PC-9 (cell line): Measurements from ENCODE around the gene MITF.

ENCODE experiments used
- EZH2 ChIP-seq: fragments of 200-600 bp; sonication (generic); IDR thresholded peaks from 2 replicates; pipeline ENCODE4 v1.8.0; 2017; ENCODE audit warnings: antibody characterized with exemption, low read depth
- TF ChIP-seq, protein P1 (sequence below): fragments of 200-600 bp; sonication (generic); conservative IDR thresholded peaks from 2 replicates; pipeline ENCODE4 v1.6.1; 2017; ENCODE audit warnings: mixed run types, antibody characterized with exemption, mild to moderate bottlenecking, moderate library complexity

DNA sequence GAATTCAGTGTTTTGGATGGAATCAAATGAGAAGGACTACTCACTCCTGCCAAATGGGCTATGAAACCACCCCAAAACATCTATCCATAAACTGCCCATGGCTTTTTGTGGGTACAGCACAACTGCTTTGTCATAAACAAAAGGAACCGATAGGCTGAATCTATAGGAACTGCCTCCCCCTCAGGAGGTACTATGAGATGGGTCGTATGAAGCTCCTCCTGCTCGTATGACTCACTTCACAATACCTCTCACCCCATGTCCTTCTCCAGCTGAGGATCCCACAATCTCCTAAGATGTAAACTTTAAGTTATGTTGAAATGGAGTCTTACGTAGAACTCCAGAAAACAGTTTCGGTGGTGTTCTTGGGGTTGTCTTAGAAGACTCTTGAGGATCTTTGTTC lies 130.4 kb downstream of the MITF start:
- no peak for TF ChIP-seq EZH2
- TF ChIP-seq, protein P1, sequence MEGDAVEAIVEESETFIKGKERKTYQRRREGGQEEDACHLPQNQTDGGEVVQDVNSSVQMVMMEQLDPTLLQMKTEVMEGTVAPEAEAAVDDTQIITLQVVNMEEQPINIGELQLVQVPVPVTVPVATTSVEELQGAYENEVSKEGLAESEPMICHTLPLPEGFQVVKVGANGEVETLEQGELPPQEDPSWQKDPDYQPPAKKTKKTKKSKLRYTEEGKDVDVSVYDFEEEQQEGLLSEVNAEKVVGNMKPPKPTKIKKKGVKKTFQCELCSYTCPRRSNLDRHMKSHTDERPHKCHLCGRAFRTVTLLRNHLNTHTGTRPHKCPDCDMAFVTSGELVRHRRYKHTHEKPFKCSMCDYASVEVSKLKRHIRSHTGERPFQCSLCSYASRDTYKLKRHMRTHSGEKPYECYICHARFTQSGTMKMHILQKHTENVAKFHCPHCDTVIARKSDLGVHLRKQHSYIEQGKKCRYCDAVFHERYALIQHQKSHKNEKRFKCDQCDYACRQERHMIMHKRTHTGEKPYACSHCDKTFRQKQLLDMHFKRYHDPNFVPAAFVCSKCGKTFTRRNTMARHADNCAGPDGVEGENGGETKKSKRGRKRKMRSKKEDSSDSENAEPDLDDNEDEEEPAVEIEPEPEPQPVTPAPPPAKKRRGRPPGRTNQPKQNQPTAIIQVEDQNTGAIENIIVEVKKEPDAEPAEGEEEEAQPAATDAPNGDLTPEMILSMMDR, result no peak
